HCT116 (cell line): ENCODE measurements around the gene SPATA21. TPM values are rescaled to one million over a fixed set of nuclear protein-coding genes. Genes with fewer than 3 reads are reported as not detected.

Experiments used
- ATAC-seq: fragments of 200-7000 bp; cut with Tn5 transposase; 2 replicates; pipeline ENCODE4 v1.9.1; 2020; ENCODE audit warnings: mild to moderate bottlenecking, moderate library complexity
- BruUV-seq: library from RNA; stranded (reverse); fragments of 400-500 nt; replicated peaks from 2 replicates; lab custom pipeline; 2021; lab: Mats Ljungman, UMichigan
- CTCF ChIA-PET: fragments of 300-600 bp; sonication (Branson Sonifier 250); formaldehyde crosslinking; loops from one replicate; lab custom pipeline; 2021; ENCODE audit warnings: antibody characterized with exemption; lab: Charles Lee
- POLR2A ChIA-PET: fragments of 300-600, 350-600 bp; sonication (Branson Sonifier 250); formaldehyde crosslinking; loops from one replicate; lab custom pipeline; 2021; ENCODE audit warnings: antibody characterized with exemption; lab: Charles Lee
- RAD21 ChIA-PET, 2 experiments: fragments of 300-600 bp; sonication (Branson Sonifier 250); formaldehyde crosslinking; loops; one replicate each; lab custom pipeline; 2023; ENCODE audit warnings: low total read pairs in 2 of 2; ENCODE audit not compliant: uncharacterized antibody in 2 of 2, unreplicated experiment in 2 of 2, low non-redundant PET in 1 of 2; lab: Charles Lee
- DNase-seq: peaks from one replicate; pipeline ENCODE4 v3.0.0-alpha.2; 2010; ENCODE audit warnings: low read depth, low spot score
- H2AFZ ChIP-seq: fragments of 200-600 bp; shearing (Covaris generic), sonication (generic); 2 replicates; pipeline ENCODE4 v1.6.1; 2017; ENCODE audit warnings: low read depth, mixed run types, mixed read lengths, antibody characterized with exemption, low read length; ENCODE audit not compliant: poor library complexity, severe bottlenecking
- H3K27ac ChIP-seq: 2 replicates; pipeline ENCODE4 v1.5.1; 2012; ENCODE audit warnings: low read depth, low read length
- H3K27me3 ChIP-seq: fragments of 200-600 bp; sonication (generic); 2 replicates; pipeline ENCODE4 v1.6.1; 2016; ENCODE audit warnings: mixed run types, low read length, mixed read lengths; ENCODE audit not compliant: insufficient read depth
- H3K36me3 ChIP-seq, 2 experiments: fragments of 200-500 bp in 1 of 2; fragments of 200-600 bp in 1 of 2; sonication (Bioruptor generic) in 1 of 2; sonication (generic) in 1 of 2; 2 replicates each; pipeline versions ENCODE4 v1.5.1 to v1.6.1; 2014 to 2016; ENCODE audit warnings: low read length in 2 of 2, inconsistent platforms in 1 of 2, mixed read lengths in 1 of 2, mixed run types in 1 of 2; ENCODE audit not compliant: insufficient read depth in 2 of 2, control insufficient read depth in 1 of 2
- H3K4me1 ChIP-seq, 2 experiments: fragments of 200-600 bp in 1 of 2; sonication (generic) in 1 of 2; 2 replicates each; pipeline versions ENCODE4 v1.5.1 to v1.6.1; 2012 to 2017; ENCODE audit warnings: low read length in 2 of 2, inconsistent platforms in 1 of 2, mild to moderate bottlenecking in 1 of 2, mixed read lengths in 1 of 2, mixed run types in 1 of 2, moderate library complexity in 1 of 2; ENCODE audit not compliant: insufficient read depth in 2 of 2, control insufficient read depth in 1 of 2
- H3K4me2 ChIP-seq: fragments of 200-600 bp; sonication (generic); 2 replicates; pipeline ENCODE4 v1.6.1; 2017; ENCODE audit warnings: mixed run types, low read length, mixed read lengths
- H3K4me3 ChIP-seq, 2 experiments: fragments of 200-600 bp in 1 of 2; sonication (generic) in 1 of 2; replicated peaks in 1 of 2; 2 replicates each; pipeline ENCODE4 v1.5.1; 2011 to 2016; ENCODE audit warnings: low read length in 2 of 2, control low read depth in 1 of 2, low read depth in 1 of 2, mild to moderate bottlenecking in 1 of 2, mixed read lengths in 1 of 2, mixed run types in 1 of 2
- H3K79me2 ChIP-seq: fragments of 200-600 bp; sonication (generic); 2 replicates; pipeline ENCODE4 v1.6.1; 2017; ENCODE audit warnings: mild to moderate bottlenecking, mixed run types, low read length, moderate library complexity, mixed read lengths; ENCODE audit not compliant: insufficient read depth
- H3K9ac ChIP-seq: fragments of 200-600 bp; sonication (generic); 2 replicates; pipeline ENCODE4 v1.6.1; 2016; ENCODE audit warnings: low read length, mixed read lengths
- H3K9me2 ChIP-seq: fragments of 200-600 bp; sonication (generic), shearing (Covaris generic); 2 replicates; pipeline ENCODE4 v1.6.1; 2017; ENCODE audit warnings: mixed run types, mild to moderate bottlenecking, moderate library complexity; ENCODE audit not compliant: insufficient read depth
- H3K9me3 ChIP-seq, 2 experiments: fragments of 200-500 bp in 1 of 2; fragments of 200-600 bp in 1 of 2; sonication (Bioruptor generic) in 1 of 2; sonication (generic) in 1 of 2; 2 replicates each; pipeline ENCODE4 v1.6.1; 2014 to 2017; ENCODE audit warnings: low read length in 2 of 2, mixed read lengths in 2 of 2, inconsistent platforms in 1 of 2, low read depth in 1 of 2, mild to moderate bottlenecking in 1 of 2, mixed run types in 1 of 2, moderate library complexity in 1 of 2; ENCODE audit not compliant: control insufficient read depth in 1 of 2, insufficient read depth in 1 of 2
- H4K20me1 ChIP-seq: fragments of 200-600 bp; sonication (generic), shearing (Covaris generic); 2 replicates; pipeline ENCODE4 v1.6.1; 2017; ENCODE audit warnings: mixed run types, mild to moderate bottlenecking, moderate library complexity; ENCODE audit not compliant: insufficient read depth
- CEBPB ChIP-seq: IDR thresholded peaks from 2 replicates; pipeline ENCODE4 v1.6.1; 2012; ENCODE audit warnings: low read depth
- EGR1 ChIP-seq: IDR thresholded peaks from 2 replicates; pipeline ENCODE4 v1.6.1; 2012; ENCODE audit warnings: low read depth
- ELF1 ChIP-seq: IDR thresholded peaks from 2 replicates; pipeline ENCODE4 v1.6.1; 2012; ENCODE audit warnings: low read depth, borderline replicate concordance
- FOSL1 ChIP-seq: IDR thresholded peaks from 2 replicates; pipeline ENCODE4 v1.6.1; 2012; ENCODE audit warnings: low read depth
- JUND ChIP-seq: IDR thresholded peaks from 2 replicates; pipeline ENCODE4 v1.6.1; 2012
- POLR2A ChIP-seq: IDR thresholded peaks from 2 replicates; pipeline ENCODE4 v1.7.0; 2011; ENCODE audit warnings: borderline replicate concordance; ENCODE audit not compliant: insufficient read depth, insufficient read length; ENCODE audit errors: extremely low read depth
- POLR2AphosphoS5 ChIP-seq: IDR thresholded peaks from 2 replicates; pipeline ENCODE4 v1.6.1; 2011; ENCODE audit warnings: mild to moderate bottlenecking, low read depth, low read length, moderate library complexity
- RAD21 ChIP-seq: IDR thresholded peaks from 2 replicates; pipeline ENCODE4 v1.6.1; 2012; ENCODE audit warnings: low read depth, mild to moderate bottlenecking
- SIN3A ChIP-seq: IDR thresholded peaks from 2 replicates; pipeline ENCODE4 v1.6.1; 2012; ENCODE audit warnings: low read depth
- SP1 ChIP-seq: IDR thresholded peaks from 2 replicates; pipeline ENCODE4 v1.6.1; 2012; ENCODE audit warnings: low read depth
- YY1 ChIP-seq: IDR thresholded peaks from 2 replicates; pipeline ENCODE4 v1.6.1; 2011; ENCODE audit warnings: low read length, low read depth, moderate library complexity, mild to moderate bottlenecking; ENCODE audit not compliant: insufficient replicate concordance; ENCODE audit errors: extremely low read depth
- ZBTB33 ChIP-seq: IDR thresholded peaks from 2 replicates; pipeline ENCODE4 v1.6.1; 2011; ENCODE audit warnings: mild to moderate bottlenecking, low read length, moderate library complexity; ENCODE audit not compliant: insufficient replicate concordance; ENCODE audit errors: extremely low read depth
- ZFX ChIP-seq: fragments of 450-650 bp; IDR thresholded peaks from 2 replicates; pipeline ENCODE4 v1.6.1; 2017
- ZNF274 ChIP-seq: fragments of 200-500 bp; sonication (Bioruptor generic); IDR thresholded peaks from 2 replicates; pipeline ENCODE4 v1.6.1; 2014; ENCODE audit warnings: mild to moderate bottlenecking, low read depth, low read length, inconsistent platforms
- intact Hi-C: fragments of 100-400 bp; cut with micrococcal nuclease; formaldehyde crosslinking; loops from 2 replicates; pipeline ENCODE4 v1.10.0; 2022
- total RNA-seq: library from RNA; stranded (reverse); gene quantifications from one replicate; pipeline ENCODE4 v1.2.1, GENCODE V29; 2021; ENCODE audit not compliant: unreplicated experiment
- TF ChIP-seq, protein P1 (sequence below): IDR thresholded peaks from 2 replicates; pipeline ENCODE4 v1.6.1; 2012

The SPATA21 gene
- total RNA-seq, 1 experiment from 2014 or later: not detected

DNA sequence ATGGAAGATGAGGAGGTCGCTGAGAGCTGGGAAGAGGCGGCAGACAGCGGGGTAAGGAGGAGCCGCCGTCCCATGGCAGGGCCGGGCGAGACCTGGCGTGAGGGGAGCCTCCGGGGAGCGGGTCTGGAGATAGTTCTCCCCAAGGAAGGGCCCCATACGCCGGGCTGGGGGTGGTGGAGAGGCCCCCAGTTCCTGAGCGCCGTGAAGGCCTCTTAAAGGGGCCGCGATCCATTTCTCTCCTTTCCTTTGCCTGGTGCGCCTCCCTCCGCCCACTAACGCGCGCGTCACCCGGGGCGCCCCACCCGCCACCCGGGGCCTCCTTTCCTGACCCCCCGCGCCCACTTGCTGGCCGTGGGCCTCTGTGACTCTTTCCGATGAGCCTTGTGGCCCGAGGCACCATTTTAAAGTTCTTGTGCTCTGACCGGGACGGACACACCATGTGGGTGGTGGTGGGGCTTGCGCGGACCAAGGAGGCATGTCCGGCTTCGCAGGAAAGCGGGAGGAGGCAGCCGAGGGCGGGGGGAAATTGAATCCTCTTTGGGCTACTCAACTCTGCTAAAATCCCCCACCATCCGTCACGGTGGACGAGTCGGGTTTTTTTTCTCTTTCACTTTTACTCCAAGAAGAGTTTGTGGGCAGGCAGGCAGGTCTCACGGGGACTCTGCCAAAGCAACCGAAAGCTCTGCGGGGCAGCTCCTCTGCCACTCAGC, 69.8 kb downstream of the SPATA21 start:
- TF ChIP-seq ZNF274 (no peak), YY1 (no peak), SP1 (peak; percentile 67; the same call in 1 of the 2 replicates), ELF1 (no peak), RAD21 (no peak), POLR2A (peak; percentile 54), ZFX (peak; percentile 100), ZBTB33 (no peak), JUND (no peak), SIN3A (peak; percentile 71; the same call in 1 of the 2 replicates), FOSL1 (no peak), EGR1 (no peak), CEBPB (no peak), POLR2AphosphoS5 (peak; percentile 86)
- TF ChIP-seq, protein P1, sequence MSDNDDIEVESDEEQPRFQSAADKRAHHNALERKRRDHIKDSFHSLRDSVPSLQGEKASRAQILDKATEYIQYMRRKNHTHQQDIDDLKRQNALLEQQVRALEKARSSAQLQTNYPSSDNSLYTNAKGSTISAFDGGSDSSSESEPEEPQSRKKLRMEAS: peak; percentile 86
- H3K27me3 ChIP-seq: no peaks in the 10 kb centered on the region
- peak overlapping the region; percentile 87 for H3K4me2 ChIP-seq
- RAD21 ChIA-PET: no interaction called here
- peaks cover 50% of the 10 kb centered on the region for H3K79me2 ChIP-seq
- BruUV-seq: TSS peak; percentile 56
- peaks cover 4 to 37% of the 10 kb centered on the region in 2 experiments; a peak in 3 of 4 replicates for H3K4me1 ChIP-seq
- CTCF ChIA-PET: interaction anchor here (1.2 to 1.3 kb wide), 2 partner anchors 11 to 253 kb away, joined by 3 to 4 read pairs; no protein-coding TSS in a partner anchor
- H3K36me3 ChIP-seq: no peaks in the 10 kb centered on the region
- peak overlapping the region; percentile 61 to 96 for H3K4me3 ChIP-seq
- H3K27ac ChIP-seq: peak overlapping the region; percentile 92
- H3K9me3 ChIP-seq: no peaks in the 10 kb centered on the region
- POLR2A ChIA-PET: interaction anchor here (1.6 kb wide), 1 partner anchor 19 kb away, joined by 4 read pairs; no protein-coding TSS in a partner anchor
- H4K20me1 ChIP-seq: peaks cover 9% of the 10 kb centered on the region; the same call in 1 of the 2 replicates
- peak; percentile 65 for DNase-seq
- no peaks in the 10 kb centered on the region for H3K9me2 ChIP-seq
- peak; percentile 80 for ATAC-seq
- H3K9ac ChIP-seq: peak overlapping the region; percentile 99
- intact Hi-C loops: loop anchor here (1.0 kb wide), 1 partner anchor 161 kb away; no protein-coding TSS in a partner anchor
- no peak overlapping the region for H2AFZ ChIP-seq
